Psoas muscle (tissue), 8 donors: Measurements from ENCODE around the gene TMEM14B. TPM values are rescaled to one million over a fixed set of nuclear protein-coding genes. Genes with fewer than 3 reads are reported as not detected.
A peak's percentile ranks its signal among the peaks of the same experiment; 100 is the strongest.

Experiments used
- ATAC-seq, 4 donors: fragments of 200-7000 bp; cut with Tn5 transposase; one replicate each; pipeline ENCODE4 v1.9.1; 2020; ENCODE audit warnings: moderate library complexity in 3 of 4, mild to moderate bottlenecking in 2 of 4
- DNase-seq, 2 donors: peaks; one replicate each; pipeline ENCODE4 v3.0.0-alpha.2; 2020
- H3K27ac ChIP-seq: fragments of 200-600 bp; one replicate; pipeline ENCODE4 v1.8.0; 2022
- H3K27me3 ChIP-seq, 3 donors: fragments of 200-600 bp in 1 of 3; one replicate each; pipeline versions ENCODE4 v1.6.1 to v1.8.0; 2013 to 2022; ENCODE audit warnings: low read length in 2 of 3, mild to moderate bottlenecking in 2 of 3, moderate library complexity in 1 of 3; ENCODE audit not compliant: insufficient read depth in 3 of 3
- H3K36me3 ChIP-seq, 2 donors: fragments of 200-600 bp in 1 of 2; one replicate each; pipeline versions ENCODE4 v1.6.1 to v1.8.0; 2013 to 2022; ENCODE audit warnings: low read depth in 1 of 2, mild to moderate bottlenecking in 1 of 2, moderate library complexity in 1 of 2; ENCODE audit not compliant: insufficient read depth in 1 of 2
- H3K4me1 ChIP-seq: fragments of 200-600 bp; one replicate; pipeline ENCODE4 v1.8.0; 2022
- H3K4me3 ChIP-seq: fragments of 200-600 bp; one replicate; pipeline ENCODE4 v1.8.0; 2022; ENCODE audit warnings: mild to moderate bottlenecking
- H3K9me3 ChIP-seq: fragments of 200-600 bp; one replicate; pipeline ENCODE4 v1.8.0; 2022
- CTCF ChIP-seq: fragments of 200-600 bp; IDR thresholded peaks from one replicate; pipeline ENCODE4 v1.8.0; 2022; ENCODE audit warnings: antibody characterized with exemption
- WGBS, 3 donors: extraction: QIAGEN DNeasy Blood & Tissue Kit; methylation state at CpG; one replicate each; pipeline versions ENCODE4 v1.1.6 to v1.1.7; 2013; 5-methylcytosine and 5-hydroxymethylcytosine counted together
- intact Hi-C, 2 donors: fragments of 100-400 bp; cut with DNase I; formaldehyde crosslinking; loops; one replicate each; pipeline versions ENCODE4 v1.11.0 to v1.14.2; 2022
- polyA plus RNA-seq, 3 donors: library from polyadenylated mRNA; stranded (reverse); fragments of 200-250 nt; gene quantifications; one replicate each; pipeline ENCODE4 v1.2.3, GENCODE V29; 2013
- total RNA-seq, 4 donors: library from RNA; stranded (reverse); fragmentation: NEBNext Ultra II Directional in 2 of 4; extraction: Animal tissue kit (Norgen Biotek cat#: 25700) in 2 of 4; gene quantifications; one replicate each; pipeline versions ENCODE4 v1.2.1 to v1.2.4, GENCODE V29; 2021 to 2023
- donor health status: healthy with polysubstance abuse.
- donor health status: DM: no; HTN: no; CAD: no; lungs with moderate emphysema.
- donor health status: Bipolar disorder and iron deficiency.
- donor health status: healthy.
- donor health status: DM: yes; HTN: yes; CAD: no.
- donor health status: DM: no; HTN: no; CAD: no.
- donor health status: DM: no; HTN: no; CAD: no.
- donor health status: DM: yes; HTN: yes; CAD: no.

TMEM14B gene
- total and polyA plus RNA-seq, 7 donors = 66.1 to 118 (median 82.3) TPM

DNA sequence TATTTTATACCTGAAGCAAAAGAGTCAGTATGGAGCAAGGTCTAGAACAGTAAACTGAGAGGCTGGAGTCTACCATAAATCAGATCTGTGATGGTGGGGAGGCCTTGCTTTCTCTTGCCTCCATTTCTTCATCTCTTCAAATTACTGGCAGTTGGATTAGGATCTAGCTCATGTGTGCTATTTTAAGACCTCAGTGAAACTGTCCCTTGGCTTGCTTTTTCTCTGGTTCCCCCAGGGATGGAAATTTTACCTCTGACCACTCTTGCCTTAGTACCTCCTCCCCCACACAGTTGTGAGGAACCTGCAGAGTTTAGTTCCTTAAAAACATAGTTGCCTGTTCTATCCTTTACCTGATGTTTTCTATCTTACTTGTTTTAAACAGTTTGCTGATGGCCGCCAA, 8.5 kb downstream of the TMEM14B start:
- H3K4me1 ChIP-seq = peaks cover 8% of the 10 kb centered on the region
- no peak for TF ChIP-seq CTCF
- no peak overlapping the region for H3K4me3 ChIP-seq
- no peaks in the 10 kb centered on the region for H3K27me3 ChIP-seq
- intact Hi-C loops = no loop called here
- no peak for DNase-seq
- 73 to 82% (median 74%) methylated on average over 1 of the region's 1 CpG for WGBS, 3 donors
- peaks cover 3 to 73% of the 10 kb centered on the region in 2 donors for H3K36me3 ChIP-seq
- peak; percentile 28 to 67 (median 49) for ATAC-seq
- H3K27ac ChIP-seq = no peak overlapping the region
- no peaks in the 10 kb centered on the region for H3K9me3 ChIP-seq

DNA sequence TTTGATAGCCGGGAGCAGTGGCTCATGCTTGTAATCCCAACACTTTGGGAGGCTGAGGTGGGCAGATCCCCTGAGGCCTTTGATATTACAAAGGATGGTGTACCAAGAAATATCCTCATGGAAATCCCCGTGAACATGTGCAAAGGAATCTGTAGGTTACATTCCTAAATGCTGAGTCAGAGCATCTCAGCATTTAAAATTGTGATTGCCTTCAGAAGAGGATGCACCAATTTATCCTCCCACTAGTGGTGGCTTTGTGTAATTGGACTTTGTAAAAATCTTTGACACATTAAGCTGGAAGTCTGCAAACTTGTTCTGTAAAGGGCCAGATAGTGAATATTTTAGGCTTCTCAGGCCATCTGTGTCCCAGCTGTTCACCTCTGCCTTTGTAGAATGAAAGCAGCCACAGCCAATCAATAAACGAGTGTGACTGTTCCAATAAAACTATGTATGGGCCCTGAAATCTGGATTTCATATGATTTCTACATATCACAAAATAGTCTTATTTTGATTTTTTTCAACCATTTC, 11.8 kb downstream of the TMEM14B start:
- Histone ChIP-seq H3K27ac (peak overlapping the region; percentile 46), H3K27me3 (no peaks in the 10 kb centered on the region), H3K36me3 (peaks cover 3 to 46% of the 10 kb centered on the region in 2 donors), H3K9me3 (no peaks in the 10 kb centered on the region), H3K4me1 (peaks cover 8% of the 10 kb centered on the region), H3K4me3 (no peak overlapping the region)
- intact Hi-C loops = no loop called here
- WGBS, 3 donors = 46 to 57% (median 47%) methylated on average over 3 of the region's 3 CpGs
- ATAC-seq = peak in 2 of 4 donors; percentile 52 to 70
- DNase-seq = no peak
- TF ChIP-seq CTCF = peak; percentile 27

- DNase-seq = peak; percentile 46 to 57
- intact Hi-C loops = no loop called here
- peak overlapping the region; percentile 46 for H3K27ac ChIP-seq
Observed at GRCh38 chr6:10759884-10760329, 12.3 kb downstream of the TMEM14B start.

GRCh38 chr6:10763006-10763405, 15.4 kb downstream of the TMEM14B start:
- H3K36me3 ChIP-seq = peaks cover 0 to 17% of the 10 kb centered on the region in 2 donors
- H3K4me3 ChIP-seq = no peak overlapping the region
- intact Hi-C loops = no loop called here
- no peaks in the 10 kb centered on the region for H3K9me3 ChIP-seq
- no peak for TF ChIP-seq CTCF
- H3K4me1 ChIP-seq = peaks cover 8% of the 10 kb centered on the region
- H3K27me3 ChIP-seq = no peaks in the 10 kb centered on the region
- no peak overlapping the region for H3K27ac ChIP-seq
- DNase-seq (peak in 1 of 2 donors; percentile 20), ATAC-seq (peak in 1 of 4 donors; percentile 60)
- WGBS, 3 donors = 83 to 90% (median 86%) methylated on average over 2 of the region's 2 CpGs

More at GRCh38 chr6:10759884-10760329, 12.3 kb downstream of the TMEM14B start:
- ATAC-seq = peak; percentile 68 to 85 (median 84)
- H3K4me3 ChIP-seq = no peak overlapping the region
- WGBS, 3 donors = 57 to 63% (median 58%) methylated on average over 6 of the region's 6 CpGs
- no peak for TF ChIP-seq CTCF
- H3K9me3 ChIP-seq = no peaks in the 10 kb centered on the region
- peaks cover 8% of the 10 kb centered on the region for H3K4me1 ChIP-seq
- H3K27me3 ChIP-seq = no peaks in the 10 kb centered on the region
- H3K36me3 ChIP-seq = peaks cover 3 to 41% of the 10 kb centered on the region in 2 donors

DNA sequence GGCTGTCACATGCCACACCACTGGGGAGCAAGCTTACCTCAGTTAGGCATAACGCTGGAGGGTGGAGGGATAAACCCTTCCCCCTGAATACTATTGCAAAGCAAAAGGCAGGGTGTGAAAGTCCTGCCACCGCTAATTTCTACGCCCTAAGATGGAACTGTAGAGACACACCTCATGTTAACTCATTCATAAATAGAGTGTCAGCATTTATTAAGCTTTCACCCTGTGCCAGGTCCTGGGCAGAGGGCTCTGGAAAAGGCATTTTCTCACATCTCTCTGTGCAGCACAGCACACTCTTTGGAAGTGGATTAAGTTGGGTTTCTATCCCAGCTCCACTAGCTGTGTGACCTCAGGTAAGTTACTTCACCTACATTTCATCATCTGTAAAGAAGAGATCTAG, 21.8 kb downstream of the TMEM14B start:
- no peak overlapping the region for H3K4me3 ChIP-seq
- no peak for TF ChIP-seq CTCF
- no peak overlapping the region for H3K27ac ChIP-seq
- ATAC-seq = no peak
- H3K27me3 ChIP-seq = no peaks in the 10 kb centered on the region
- 89 to 96% (median 91%) methylated on average over 3 of the region's 3 CpGs for WGBS, 3 donors
- no peaks in the 10 kb centered on the region for H3K9me3 ChIP-seq
- no peak for DNase-seq
- H3K36me3 ChIP-seq = peaks cover 0 to 51% of the 10 kb centered on the region in 2 donors
- H3K4me1 ChIP-seq = no peaks in the 10 kb centered on the region
- intact Hi-C loops = no loop called here
